Uterus (tissue), 2 donors: ENCODE measurements around the gene LRRC4B.

Source experiments
- CTCF ChIP-seq, 4 experiments: fragments of 200-600 bp in 2 of 4; fragments of 450-650 bp in 2 of 4; sonication (generic) in 2 of 4; IDR thresholded peaks; one replicate each; pipeline ENCODE4 v1.5.1; 2016 to 2019; ENCODE audit warnings: antibody characterized with exemption in 4 of 4, mild to moderate bottlenecking in 2 of 4, moderate library complexity in 1 of 4
- POLR2A ChIP-seq, 2 donors: fragments of 450-650 bp; IDR thresholded peaks; one replicate each; pipeline ENCODE4 v1.6.1; 2016; ENCODE audit warnings: antibody characterized with exemption in 2 of 2, mild to moderate bottlenecking in 1 of 2, moderate library complexity in 1 of 2

- TF ChIP-seq CTCF (IDR thresholded peaks at IDR 0.05) (no peak), POLR2A (IDR thresholded peaks at IDR 0.05) (no peak)
Measured at GRCh38 chr19:50490411-50490811, 77.8 kb downstream of the LRRC4B start.
